SIG-M5 treated with dmso at 0.1 percent for 504 hours (cell line): Measurements from ENCODE around the gene PCP4L1.

Source experiments
- DNase-seq: peaks from one replicate; lab custom pipeline; 2025; ENCODE audit not compliant: unreplicated experiment; lab: John Stamatoyannopoulos, UW

Gene PCP4L1

GRCh38 chr1:161266836-161267235 lies 8.3 kb downstream of the PCP4L1 start:
- no peak for DNase-seq

DNA sequence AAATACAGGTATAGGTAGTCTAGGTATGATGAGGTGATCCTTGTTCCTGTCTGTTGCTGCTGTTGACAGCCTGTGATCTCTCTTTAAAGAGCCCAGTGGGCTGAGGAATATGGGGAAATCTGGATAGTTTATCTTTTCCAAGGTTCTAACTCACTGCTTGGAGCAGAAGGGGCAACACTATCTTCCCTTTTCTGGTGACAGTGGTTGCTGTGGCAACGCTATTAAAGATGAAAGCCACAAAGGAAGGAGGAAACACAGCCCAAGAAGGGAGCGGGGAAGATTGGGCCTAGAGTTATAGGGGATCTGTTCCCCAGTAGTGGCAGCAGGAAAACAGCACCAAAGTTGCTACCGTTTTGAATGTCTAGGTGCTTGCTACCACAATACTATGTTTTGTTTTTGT lies 8.8 kb downstream of the PCP4L1 start:
- DNase-seq = peak; percentile 79

DNA sequence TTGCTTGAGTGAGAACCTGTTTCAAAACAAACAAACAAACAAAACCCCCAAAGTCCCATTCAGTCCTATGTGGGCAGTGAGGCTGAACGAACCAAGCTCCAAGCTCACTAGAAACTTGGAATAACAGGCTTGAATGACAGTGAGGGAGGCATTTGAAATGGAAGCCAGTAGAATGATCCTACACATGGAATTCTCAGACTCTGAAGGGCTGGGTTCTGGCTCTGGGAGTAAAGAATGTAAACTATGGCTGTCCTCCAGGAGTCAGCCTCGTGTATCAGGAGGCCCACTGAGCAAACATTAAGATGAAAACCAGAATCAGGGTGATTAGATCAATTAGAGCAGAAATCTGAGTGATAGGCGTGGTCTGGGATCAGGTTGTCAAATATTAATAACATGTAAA lies 14.9 kb downstream of the PCP4L1 start:
- no peak for DNase-seq

DNA sequence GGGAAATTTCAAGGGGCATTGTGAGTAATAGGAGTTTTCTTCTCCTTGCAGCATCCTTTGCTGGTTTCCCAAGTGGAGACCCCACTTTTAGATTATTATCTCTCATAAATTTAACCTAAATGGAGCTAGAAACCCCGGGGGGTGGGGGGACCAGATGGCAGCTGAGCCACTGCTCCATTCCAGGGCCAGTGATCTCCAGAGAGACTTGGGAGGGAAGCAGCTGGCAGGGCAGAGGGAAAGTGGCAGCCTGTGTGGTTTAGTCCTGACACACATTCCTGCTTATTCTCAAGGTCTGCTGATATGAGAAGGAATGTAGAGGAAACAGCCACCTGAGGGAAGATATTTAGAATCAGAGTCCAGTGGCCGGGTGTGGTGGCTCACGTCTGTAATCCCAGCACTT lies 16.3 kb downstream of the PCP4L1 start:
- DNase-seq = no peak

DNA sequence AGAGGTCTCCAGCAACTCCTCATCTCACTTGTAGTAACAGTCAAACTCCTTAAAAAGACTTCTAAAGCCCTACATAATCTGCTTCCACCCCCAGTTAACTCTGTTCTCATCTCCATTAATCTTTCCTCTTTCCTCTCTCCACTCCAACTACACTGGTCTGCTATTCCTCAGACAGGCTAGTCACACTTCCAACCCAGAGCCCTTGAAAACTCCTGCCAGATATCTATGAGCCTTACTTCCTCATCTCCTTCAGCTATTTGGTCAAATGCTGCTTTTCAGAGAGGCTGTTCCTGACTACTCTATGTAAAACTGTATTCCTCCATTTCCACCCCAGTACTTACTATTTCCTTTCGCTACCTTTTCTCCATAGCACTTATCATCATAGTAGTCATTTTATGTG lies 24.4 kb downstream of the PCP4L1 start:
- DNase-seq = no peak

- no peak for DNase-seq
Observed at GRCh38 chr1:161285113-161285512, 26.6 kb downstream of the PCP4L1 start.

DNA sequence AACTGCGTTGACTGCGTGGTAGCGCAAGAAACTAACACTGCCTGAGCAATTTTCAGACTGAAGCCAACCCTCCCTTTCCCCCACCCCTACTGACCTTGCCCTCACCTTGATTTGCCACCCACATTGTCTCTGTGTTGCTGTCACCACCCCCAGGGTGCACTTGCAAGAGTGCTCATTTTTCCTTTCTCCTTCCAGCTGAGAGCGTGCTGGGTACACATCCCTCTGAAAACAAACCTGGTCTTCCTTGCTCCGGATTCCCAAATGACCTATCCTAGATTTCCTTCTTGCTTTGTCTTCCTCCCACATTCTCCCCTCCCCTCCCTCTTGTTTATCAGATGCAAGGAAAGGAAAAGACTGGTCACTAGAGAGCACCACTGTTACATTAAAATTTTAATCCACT lies 27.0 kb downstream of the PCP4L1 start:
- DNase-seq = no peak

DNA sequence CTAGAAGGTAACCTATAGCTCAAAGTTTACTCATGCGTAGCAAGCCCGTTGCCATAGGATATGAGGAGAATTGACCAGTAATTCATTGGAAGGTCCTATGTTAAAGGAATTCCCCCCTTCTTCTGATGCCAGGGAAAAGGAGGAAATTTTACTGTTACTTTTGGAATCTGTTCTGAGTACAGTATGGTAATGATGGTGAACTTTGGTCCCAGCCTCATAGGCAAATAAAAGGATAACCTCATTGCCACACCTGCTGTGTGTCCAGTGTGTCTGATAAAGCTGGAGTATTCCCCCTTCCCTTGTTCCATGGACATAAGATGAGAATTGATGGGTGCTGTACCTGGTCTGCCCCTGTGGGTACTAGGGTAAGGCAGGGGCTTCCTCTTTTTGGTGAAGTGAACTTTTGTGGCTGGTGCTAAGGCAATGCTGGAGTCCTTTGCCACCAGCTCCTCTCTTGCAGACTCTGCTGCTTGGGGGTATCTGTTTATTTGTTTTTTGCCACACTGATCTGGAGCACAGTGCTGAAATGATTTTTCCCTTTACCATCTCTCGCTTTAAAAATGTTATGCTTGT lies 29.0 kb downstream of the PCP4L1 start:
- no peak for DNase-seq

DNA sequence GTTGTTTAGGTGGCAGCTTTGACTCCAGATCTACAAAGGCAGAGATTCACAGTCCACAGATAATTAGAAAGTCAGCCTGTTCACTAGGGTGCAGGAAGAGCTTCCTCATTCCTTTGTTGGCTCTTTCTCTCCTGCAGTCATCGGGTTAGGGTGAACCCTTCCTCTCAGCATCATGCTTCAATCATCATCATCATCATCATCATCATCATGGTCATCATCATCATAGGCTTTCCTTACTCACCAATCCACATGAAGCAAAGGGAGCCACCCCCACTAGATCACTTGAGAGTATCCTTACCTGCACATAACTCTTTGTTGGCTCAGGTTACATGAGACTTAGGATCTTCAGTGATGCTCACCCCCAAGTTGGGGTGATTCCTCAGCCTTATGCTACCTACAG lies 32.2 kb downstream of the PCP4L1 start:
- no peak for DNase-seq

GRCh38 chr1:161297415-161297814 lies 38.9 kb downstream of the PCP4L1 start:
- DNase-seq = no peak

GRCh38 chr1:161298116-161298515 lies 39.6 kb downstream of the PCP4L1 start:
- DNase-seq = peak; percentile 87

GRCh38 chr1:161299347-161299746 lies 40.8 kb downstream of the PCP4L1 start:
- no peak for DNase-seq

GRCh38 chr1:161300478-161300877 lies 41.9 kb downstream of the PCP4L1 start:
- no peak for DNase-seq

DNA sequence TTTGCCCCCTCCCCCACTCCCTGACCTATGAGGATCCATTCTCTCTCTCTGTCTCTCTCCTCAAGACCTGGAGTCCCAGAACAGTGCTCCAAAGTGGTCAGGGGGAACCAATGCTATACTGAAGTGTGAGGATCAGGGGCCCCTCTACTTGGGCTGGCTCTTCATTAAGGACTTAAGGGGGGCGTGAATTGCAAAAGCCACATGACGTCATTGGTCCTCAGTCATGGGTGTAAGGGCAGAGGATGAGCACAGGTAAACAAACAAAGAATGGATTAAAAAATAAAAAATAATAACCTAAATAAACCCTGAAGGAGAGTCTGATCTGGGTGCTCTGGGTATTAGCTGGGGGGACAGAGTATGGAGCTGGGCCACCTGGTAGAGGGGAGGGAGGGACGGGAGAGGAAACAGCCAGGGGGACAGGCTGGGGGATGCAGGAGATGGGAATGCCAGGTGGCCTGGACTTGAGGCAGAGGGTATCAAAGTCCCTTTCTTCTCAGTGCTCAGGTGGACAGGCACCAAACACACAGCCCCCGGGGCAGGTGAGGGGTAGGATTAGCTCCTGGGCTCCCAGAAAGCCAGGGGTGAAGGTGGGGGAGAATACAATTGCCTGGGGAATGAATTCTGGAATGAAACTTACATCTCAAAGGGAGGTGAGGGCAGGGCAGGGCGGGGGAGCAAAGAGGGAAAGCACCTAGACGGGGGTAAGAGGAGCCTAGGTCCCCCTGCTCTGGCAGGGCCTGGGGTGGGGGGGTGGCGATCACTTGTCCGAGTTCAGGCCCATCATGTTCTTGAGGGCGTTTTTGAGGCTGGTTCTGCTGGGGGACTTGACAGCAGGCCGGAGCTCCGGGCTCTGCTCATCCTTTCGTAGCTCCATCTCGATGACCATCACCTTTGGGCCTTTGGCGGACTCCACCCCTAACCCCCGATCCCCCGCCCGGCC lies 46.7 kb downstream of the PCP4L1 start:
- no peak for DNase-seq

- DNase-seq = peak; percentile 96
Observed at GRCh38 chr1:161305867-161306519, 47.4 kb downstream of the PCP4L1 start.

DNA sequence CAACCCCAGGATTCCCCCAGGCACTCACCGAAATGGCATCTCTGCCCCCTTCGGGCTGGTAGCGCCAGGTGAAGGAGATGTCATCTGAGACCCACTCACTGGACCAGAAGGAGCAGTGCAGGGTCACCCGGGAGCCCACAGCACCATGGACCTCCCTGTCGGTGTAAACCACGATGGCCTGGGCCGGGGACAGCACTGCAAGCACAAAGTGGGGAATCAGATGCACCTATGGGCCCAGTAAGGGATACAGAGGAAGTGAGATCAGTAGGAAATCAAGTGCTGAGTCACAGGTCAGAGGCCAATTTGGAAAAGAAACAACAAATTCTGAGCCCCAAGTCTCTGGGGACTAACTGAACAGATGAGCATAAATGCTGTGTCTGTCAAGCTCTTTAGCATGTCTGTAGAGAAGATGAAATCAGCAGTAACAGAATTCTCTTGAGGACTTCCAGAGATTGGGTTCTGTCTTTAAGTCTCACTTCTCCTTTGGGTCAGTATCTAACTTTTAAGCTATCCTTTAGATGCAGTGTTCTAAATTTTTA lies 48.8 kb downstream of the PCP4L1 start:
- DNase-seq = peak; percentile 28

- DNase-seq = no peak
Observed at GRCh38 chr1:161307892-161308638, 49.5 kb downstream of the PCP4L1 start.

- no peak for DNase-seq
Observed at GRCh38 chr1:161309868-161310267, 51.3 kb downstream of the PCP4L1 start, which contains the start of gene MPZ. MPZ (minus strand) TSS chr1:161309968; CDS start chr1:161309905, 63 bp downstream.

DNA sequence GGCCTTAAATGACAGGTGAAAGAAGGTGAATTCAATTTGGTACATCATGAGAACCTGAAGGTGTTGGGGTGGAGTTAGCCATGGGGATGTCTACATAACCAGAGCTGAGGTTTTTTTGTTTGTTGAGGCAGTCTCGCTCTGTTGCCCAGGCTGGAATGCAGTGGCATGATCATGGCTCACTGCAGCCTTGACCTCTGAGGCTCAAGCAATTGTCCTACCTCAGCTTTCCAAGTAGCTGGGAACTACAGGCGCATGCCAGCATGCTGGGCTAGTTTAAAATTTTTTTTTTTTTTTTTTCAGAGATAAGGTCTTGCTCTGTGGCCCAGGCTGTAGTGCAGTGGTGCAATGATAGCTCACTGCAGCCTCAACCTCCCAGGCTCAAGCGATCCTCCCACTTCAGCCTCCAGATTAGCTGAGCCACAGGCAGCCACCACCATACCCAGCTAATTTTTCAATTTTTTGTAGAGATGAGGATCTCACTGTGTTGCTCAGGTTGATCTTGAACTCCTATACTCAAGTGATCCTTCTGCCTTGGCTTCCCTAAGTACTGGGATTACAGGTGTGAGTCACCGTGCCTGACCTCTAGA lies 53.1 kb downstream of the PCP4L1 start:
- DNase-seq = no peak

DNA sequence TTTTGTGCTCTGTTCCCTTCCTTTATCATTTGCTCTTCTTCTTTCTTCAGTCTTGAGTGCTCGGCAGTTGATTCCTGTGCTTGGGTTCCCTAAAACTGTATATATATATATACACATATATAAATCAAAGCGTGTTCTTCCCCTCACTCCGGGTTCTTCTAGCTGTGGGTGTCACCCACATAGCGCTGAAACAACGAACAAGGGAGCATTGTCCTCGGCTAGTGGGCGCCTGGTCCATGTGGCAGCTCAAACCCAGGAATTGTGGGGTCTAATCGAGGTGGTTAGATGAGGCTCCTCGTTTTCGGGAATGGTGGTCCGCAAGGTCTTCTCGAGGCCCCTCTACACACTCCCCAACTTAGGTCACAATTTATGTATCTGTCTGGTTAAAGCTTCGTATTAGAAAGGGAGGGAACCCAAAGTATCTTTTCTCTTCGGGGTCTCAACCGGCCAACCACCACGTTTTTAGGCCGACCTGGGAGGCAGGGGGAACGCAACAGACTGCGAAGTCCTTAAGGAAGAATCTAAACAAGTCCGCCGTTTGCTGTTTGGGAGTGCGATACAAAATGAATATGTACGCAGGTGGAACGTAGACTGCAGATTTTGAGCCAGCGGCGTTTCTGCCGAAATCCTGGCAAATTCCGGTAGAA lies 55.1 kb downstream of the PCP4L1 start:
- no peak for DNase-seq
